CD4-positive, alpha-beta T cell (primary cell): ENCODE data around the gene ITGAL. TPM values are rescaled to one million over a fixed set of nuclear protein-coding genes. Genes with fewer than 3 reads are reported as not detected.

Experiments used
- ATAC-seq: fragments of 200-7000 bp; cut with Tn5 transposase; one replicate; pipeline ENCODE4 v1.10.0; 2022; ENCODE audit warnings: mild to moderate bottlenecking; ENCODE audit not compliant: poor library complexity
- CTCF ChIA-PET: fragments of 350-600 bp; sonication (Branson Sonifier 250); formaldehyde crosslinking; loops from one replicate; lab custom pipeline; 2021; ENCODE audit warnings: antibody characterized with exemption, inconsistent platforms; lab: Charles Lee
- POLR2A ChIA-PET: fragments of 350-600 bp; sonication (Branson Sonifier 250); formaldehyde crosslinking; loops from one replicate; lab custom pipeline; 2021; ENCODE audit warnings: antibody characterized with exemption, inconsistent platforms; lab: Charles Lee
- DNase-seq, 14 experiments: peaks; one replicate each; pipeline ENCODE4 v3.0.0-alpha.2; 2013 to 2020; ENCODE audit warnings: mixed read lengths in 2 of 14
- H3K27ac ChIP-seq, 2 donors: one replicate each; pipeline versions ENCODE4 v1.5.1 to v1.7.0; 2013; ENCODE audit warnings: low read length in 2 of 2, low read depth in 1 of 2, mild to moderate bottlenecking in 1 of 2
- H3K27me3 ChIP-seq, 2 experiments: 1 replicate in 1 of 2; 2 replicates in 1 of 2; pipeline versions ENCODE4 v1.6.1 to v1.7.0; 2013; ENCODE audit warnings: low read length in 2 of 2, control low read depth in 1 of 2, mild to moderate bottlenecking in 1 of 2, moderate library complexity in 1 of 2; ENCODE audit not compliant: insufficient read depth in 2 of 2, control insufficient read depth in 1 of 2
- H3K36me3 ChIP-seq: one replicate; pipeline ENCODE4 v1.6.1; 2013; ENCODE audit warnings: low read length, control low read depth; ENCODE audit not compliant: insufficient read depth
- H3K4me1 ChIP-seq: one replicate; pipeline ENCODE4 v1.6.1; 2013; ENCODE audit warnings: low read length, control low read depth; ENCODE audit not compliant: insufficient read depth
- H3K4me3 ChIP-seq: one replicate; pipeline ENCODE4 v1.5.1; 2013; ENCODE audit warnings: mild to moderate bottlenecking, low read length, moderate library complexity
- H3K9me3 ChIP-seq, 2 experiments: 1 replicate in 1 of 2; 2 replicates in 1 of 2; pipeline versions ENCODE4 v1.6.1 to v1.7.0; 2013; ENCODE audit warnings: low read length in 2 of 2, mild to moderate bottlenecking in 2 of 2, control low read depth in 1 of 2, moderate library complexity in 1 of 2; ENCODE audit not compliant: control insufficient read depth in 1 of 2, insufficient read depth in 1 of 2
- H3K27ac Mint-ChIP-seq: one replicate; pipeline ENCODE4 v1.8.0; 2020; ENCODE audit warnings: mixed read lengths
- H3K27me3 Mint-ChIP-seq: one replicate; pipeline ENCODE4 v1.8.0; 2021; ENCODE audit warnings: mixed read lengths
- H3K36me3 Mint-ChIP-seq: one replicate; pipeline ENCODE4 v1.8.0; 2021; ENCODE audit warnings: low read depth, mixed read lengths
- H3K4me1 Mint-ChIP-seq: one replicate; pipeline ENCODE4 v1.8.0; 2021; ENCODE audit warnings: low read depth, mixed read lengths
- H3K4me3 Mint-ChIP-seq: one replicate; pipeline ENCODE4 v1.8.0; 2020; ENCODE audit warnings: mild to moderate bottlenecking, mixed read lengths
- H3K9me3 Mint-ChIP-seq: one replicate; pipeline ENCODE4 v1.8.0; 2020; ENCODE audit warnings: mixed read lengths
- CTCF ChIP-seq: fragments of 200-600 bp; IDR thresholded peaks from one replicate; pipeline ENCODE4 v1.8.0; 2022; ENCODE audit warnings: antibody characterized with exemption, mild to moderate bottlenecking
- intact Hi-C, 2 experiments: fragments of 100-400 bp; cut with DNase I in 1 of 2; cut with micrococcal nuclease in 1 of 2; formaldehyde crosslinking; loops; one replicate each; pipeline versions ENCODE4 v1.15.1 to v1.9.0; 2023 to 2025; cut with DNase I, micrococcal nuclease
- total RNA-seq, 174 experiments: library from RNA in 2 of 174; stranded (reverse) in 2 of 174; gene quantifications; one replicate each; pipeline ENCODE4 v1.2.3 and lab custom pipeline; 2021 to 2026

Gene ITGAL
- total RNA-seq, 2 experiments from 2014 or later = 186 to 187 TPM

DNA sequence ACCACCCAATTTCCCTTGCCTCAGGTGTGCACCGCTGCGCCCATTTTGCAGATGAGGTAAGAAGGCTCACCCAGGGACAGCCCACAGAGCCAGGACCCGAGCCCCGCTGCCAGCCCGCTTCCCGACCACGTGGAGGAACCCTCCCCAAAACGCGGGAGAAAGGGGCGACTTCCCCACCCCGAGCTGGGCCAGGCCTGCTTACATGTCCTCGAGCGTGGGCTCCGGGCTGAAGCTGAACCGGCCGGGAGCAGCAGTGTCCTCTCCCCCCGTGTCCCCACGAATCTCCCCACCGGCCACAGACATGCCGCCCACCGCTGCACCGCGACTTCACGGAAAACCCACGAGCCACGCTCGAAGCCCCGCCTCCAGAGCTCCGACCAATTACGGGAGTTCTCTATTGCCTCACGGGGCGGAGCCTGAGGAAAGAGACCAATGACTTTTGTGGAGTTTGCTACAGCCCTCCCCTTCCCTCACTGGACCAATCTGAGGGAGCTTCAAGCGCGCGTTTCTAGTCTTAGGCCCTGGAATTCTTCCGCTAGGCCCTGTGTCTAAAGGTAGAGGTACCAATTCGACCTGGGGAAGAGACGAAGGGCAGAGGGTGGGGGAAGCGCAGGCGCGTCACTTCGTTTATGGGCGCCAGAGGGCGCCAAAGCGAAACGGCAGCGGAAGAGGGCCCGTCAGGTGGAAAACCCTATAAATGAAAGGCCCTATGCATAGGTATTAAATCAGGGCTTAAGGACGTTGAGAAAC, 42.7 kb upstream of the ITGAL start, which contains the start of gene DCTPP1:
Gene DCTPP1, minus strand, starts transcription at position 353 of the 750 bp plus-strand sequence. Its CDS starts 50 bp downstream, at position 303.
- Histone ChIP-seq H3K36me3 (peaks cover 19% of the 10 kb centered on the region), H3K4me3 (peak within 1 kb of the TSS; percentile 97), H3K9me3 (no peaks in the 10 kb centered on the region), H3K27ac (peak within 1 kb of the TSS; percentile 70 to 81), H3K4me1 (peaks cover 38% of the 10 kb centered on the region), H3K27me3 (no peaks in the 10 kb centered on the region)
- peak; percentile 96 for ATAC-seq
- peaks cover 21% of the 10 kb centered on the region for H3K4me1 Mint-ChIP-seq
- H3K9me3 Mint-ChIP-seq = no peaks in the 10 kb centered on the region
- POLR2A ChIA-PET = interaction anchor here (0.6 to 2.9 kb wide), 49 partner anchors 9 to 753 kb away, joined by 3 to 119 read pairs (median 6); partner anchors contain the start of genes ALDOA, CD2BP2, CORO1A and FBRS
- no peak within 1 kb of the TSS for H3K4me3 Mint-ChIP-seq
- no peak within 1 kb of the TSS for H3K27ac Mint-ChIP-seq
- TF ChIP-seq CTCF = peak; percentile 75
- CTCF ChIA-PET = interaction anchor here (0.6 to 2.4 kb wide), 45 partner anchors 9 to 339 kb away, joined by 3 to 28 read pairs (median 5); partner anchors contain the start of genes ITGAL, PRR14, SEPHS2 and SEPTIN1
- H3K27me3 Mint-ChIP-seq = no peaks in the 10 kb centered on the region
- DNase-seq = peak; percentile 89 to 99 (median 93)
- H3K36me3 Mint-ChIP-seq = peaks cover 18% of the 10 kb centered on the region
- intact Hi-C loops = loop anchor here (1.0 to 10.0 kb wide), 14 partner anchors 15 to 265 kb away; partner anchors contain the start of genes ITGAL (in 2 of the 2), SEPHS2 (in 2 of the 2), FBRS (in 1 of the 2) and SRCAP (in 1 of the 2)

GRCh38 chr16:30430428-30430970, 42.0 kb upstream of the ITGAL start:
- CTCF ChIA-PET = interaction anchor here (0.6 to 2.4 kb wide), 34 partner anchors 10 to 339 kb away, joined by 3 to 28 read pairs (median 6); partner anchors contain the start of genes ITGAL, PRR14, SEPHS2 and SRCAP
- Histone ChIP-seq H3K27ac (peak overlapping the region; percentile 70 to 79), H3K9me3 (no peaks in the 10 kb centered on the region), H3K4me3 (no peak overlapping the region), H3K27me3 (no peaks in the 10 kb centered on the region), H3K4me1 (peaks cover 40% of the 10 kb centered on the region), H3K36me3 (peaks cover 15% of the 10 kb centered on the region)
- no peaks in the 10 kb centered on the region for H3K9me3 Mint-ChIP-seq
- intact Hi-C loops = loop anchor here (1.0 to 5.0 kb wide), 12 partner anchors 14 to 228 kb away; partner anchors contain the start of genes ITGAL (in 2 of the 2), SEPHS2 (in 2 of the 2), FBRS (in 1 of the 2) and ZNF689 (in 1 of the 2)
- H3K4me1 Mint-ChIP-seq = peaks cover 23% of the 10 kb centered on the region
- POLR2A ChIA-PET = interaction anchor here (0.8 to 2.9 kb wide), 39 partner anchors 10 to 365 kb away, joined by 3 to 119 read pairs (median 7); partner anchors contain the start of genes ALDOA, CD2BP2, CORO1A and FBRS
- ATAC-seq (peak; percentile 3), DNase-seq (no peak)
- TF ChIP-seq CTCF = peak; percentile 48
- H3K27ac Mint-ChIP-seq = no peak overlapping the region
- H3K4me3 Mint-ChIP-seq = no peak overlapping the region
- H3K36me3 Mint-ChIP-seq = peaks cover 17% of the 10 kb centered on the region
- H3K27me3 Mint-ChIP-seq = no peaks in the 10 kb centered on the region

DNA sequence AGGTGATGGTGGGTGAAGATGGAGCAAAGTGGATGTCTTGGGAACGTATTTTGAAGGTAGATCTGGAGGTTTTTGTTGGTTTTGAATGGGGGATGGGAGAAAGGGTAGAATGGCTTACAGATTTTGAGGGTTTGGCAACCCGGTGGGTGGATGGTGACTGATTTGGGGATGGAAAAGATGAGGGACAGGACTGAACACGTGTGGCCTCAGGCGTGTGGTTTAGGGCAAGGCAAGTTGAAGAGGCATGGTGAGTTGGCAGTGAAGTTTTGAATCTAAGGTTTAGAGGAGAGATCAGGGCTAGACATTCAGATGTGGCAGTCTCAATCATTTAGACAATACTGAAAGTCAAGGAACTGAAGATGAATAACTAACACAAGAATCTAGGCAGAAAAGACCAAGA, 37.7 kb upstream of the ITGAL start:
- Mint-ChIP-seq H3K4me1 (peaks cover 15% of the 10 kb centered on the region), H3K4me3 (no peak overlapping the region), H3K9me3 (no peaks in the 10 kb centered on the region), H3K27me3 (no peaks in the 10 kb centered on the region), H3K27ac (no peak overlapping the region), H3K36me3 (no peaks in the 10 kb centered on the region)
- Histone ChIP-seq H3K27ac (no peak overlapping the region), H3K4me1 (peaks cover 22% of the 10 kb centered on the region), H3K36me3 (no peaks in the 10 kb centered on the region), H3K9me3 (no peaks in the 10 kb centered on the region), H3K4me3 (no peak overlapping the region), H3K27me3 (no peaks in the 10 kb centered on the region)
- ATAC-seq = no peak
- ChIA-PET POLR2A (no interaction called here), CTCF (no interaction called here)
- no peak for TF ChIP-seq CTCF
- intact Hi-C loops = loop anchor here (5.0 kb wide), 3 partner anchors 37 to 177 kb away; partner anchors contain the start of genes ITGAL (in 1 of the 2), ZNF689 (in 1 of the 2) and ZNF764 (in 1 of the 2)
- DNase-seq = no peak
